PC-3 (cell line): ENCODE data around the gene PXN. TPM values are rescaled to one million over a fixed set of nuclear protein-coding genes. Genes with fewer than 3 reads are reported as not detected.

Source experiments
- ATAC-seq: fragments of 200-7000 bp; cut with Tn5 transposase; 2 replicates; pipeline ENCODE4 v1.9.1; 2020; ENCODE audit warnings: mild to moderate bottlenecking, moderate library complexity
- BruUV-seq: library from RNA; stranded (reverse); fragments of 400-500 nt; replicated peaks from 2 replicates; lab custom pipeline; 2021; lab: Mats Ljungman, UMichigan
- CTCF ChIA-PET: fragments of 300-600 bp; sonication (Branson Sonifier 250); formaldehyde crosslinking; loops from one replicate; lab custom pipeline; 2022; ENCODE audit warnings: antibody characterized with exemption; lab: Charles Lee
- POLR2A ChIA-PET: fragments of 300-600 bp; sonication (Branson Sonifier 250); formaldehyde crosslinking; loops from one replicate; lab custom pipeline; 2022; ENCODE audit warnings: antibody characterized with exemption; ENCODE audit not compliant: unreplicated experiment; lab: Charles Lee
- DNase-seq: peaks from one replicate; pipeline ENCODE4 v3.0.0-alpha.2; 2015
- H2AFZ ChIP-seq: fragments of 300-600 bp; sonication (generic); 2 replicates; pipeline ENCODE4 v1.6.0; 2016; ENCODE audit warnings: antibody characterized with exemption, low read length
- H3F3A ChIP-seq: fragments of 300-600 bp; sonication (generic); one replicate; pipeline ENCODE4 v1.6.0; 2017; ENCODE audit warnings: antibody characterized with exemption, low read length, control low read depth, mild to moderate bottlenecking; ENCODE audit not compliant: unreplicated experiment
- H3K27ac ChIP-seq: fragments of 300-600 bp; sonication (generic); 2 replicates; pipeline ENCODE4 v1.5.1; 2016; ENCODE audit warnings: mild to moderate bottlenecking, low read length
- H3K27me3 ChIP-seq: fragments of 300-600 bp; sonication (generic); 2 replicates; pipeline ENCODE4 v1.6.1; 2016; ENCODE audit warnings: low read length, mixed read lengths
- H3K36me3 ChIP-seq: fragments of 300-600 bp; sonication (generic); 2 replicates; pipeline ENCODE4 v1.6.1; 2016; ENCODE audit warnings: low read depth, mixed run types, low read length, mixed read lengths
- H3K4me1 ChIP-seq: fragments of 300-600 bp; sonication (generic); 2 replicates; pipeline ENCODE4 v1.5.1; 2016; ENCODE audit warnings: low read length; ENCODE audit not compliant: insufficient read depth
- H3K4me2 ChIP-seq: fragments of 300-600 bp; sonication (generic); 2 replicates; pipeline ENCODE4 v1.6.0; 2016; ENCODE audit warnings: low read length
- H3K4me3 ChIP-seq: fragments of 300-600 bp; sonication (generic); 2 replicates; pipeline ENCODE4 v1.5.1; 2016; ENCODE audit warnings: mild to moderate bottlenecking, low read length, mixed read lengths
- H3K79me2 ChIP-seq: fragments of 300-600 bp; sonication (generic); 2 replicates; pipeline ENCODE4 v1.6.1; 2017; ENCODE audit warnings: low read length, mixed read lengths
- H3K9ac ChIP-seq: fragments of 300-600 bp; sonication (generic); 2 replicates; pipeline ENCODE4 v1.6.0; 2016; ENCODE audit warnings: mild to moderate bottlenecking, low read length
- H3K9me2 ChIP-seq: fragments of 300-600 bp; sonication (generic); replicated peaks from 2 replicates; pipeline ENCODE4 v1.6.1; 2016; ENCODE audit warnings: mixed run types, low read length, mixed read lengths
- H3K9me3 ChIP-seq: fragments of 300-600 bp; sonication (generic); 2 replicates; pipeline ENCODE4 v1.6.1; 2016; ENCODE audit warnings: low read length, mixed read lengths
- H4K20me1 ChIP-seq: fragments of 300-600 bp; sonication (generic); 2 replicates; pipeline ENCODE4 v1.6.1; 2016; ENCODE audit warnings: low read length, mixed read lengths
- EZH2 ChIP-seq: fragments of 300-600 bp; sonication (generic); IDR thresholded peaks from one replicate; pipeline ENCODE4 v1.6.1; 2017; ENCODE audit warnings: antibody characterized with exemption, mild to moderate bottlenecking, low read length; ENCODE audit not compliant: unreplicated experiment
- EZH2phosphoT487 ChIP-seq: fragments of 300-600 bp; sonication (generic); IDR thresholded peaks from 2 replicates; pipeline ENCODE4 v1.6.1; 2018; ENCODE audit warnings: mild to moderate bottlenecking, antibody characterized with exemption, low read length, borderline replicate concordance
- intact Hi-C: fragments of 100-400 bp; cut with micrococcal nuclease; formaldehyde crosslinking; loops from 2 replicates; pipeline ENCODE4 v1.9.0; 2023
- total RNA-seq: library from RNA; depleted of rRNA; stranded (reverse); fragments of >200 nt; gene quantifications from 2 replicates; pipeline ENCODE4 v1.2.3, GENCODE V29; 2014
- TF ChIP-seq, protein P1 (sequence below): fragments of 300-600 bp; sonication (generic); conservative IDR thresholded peaks from 2 replicates; pipeline ENCODE4 v1.5.1; 2017; ENCODE audit warnings: antibody characterized with exemption, low read depth, mild to moderate bottlenecking, low read length

The PXN gene
- total RNA-seq, 1 experiment from 2014 or later: 313 TPM

- no peak for TF ChIP-seq EZH2phosphoT487
- no peak for TF ChIP-seq EZH2
- TF ChIP-seq, protein P1, sequence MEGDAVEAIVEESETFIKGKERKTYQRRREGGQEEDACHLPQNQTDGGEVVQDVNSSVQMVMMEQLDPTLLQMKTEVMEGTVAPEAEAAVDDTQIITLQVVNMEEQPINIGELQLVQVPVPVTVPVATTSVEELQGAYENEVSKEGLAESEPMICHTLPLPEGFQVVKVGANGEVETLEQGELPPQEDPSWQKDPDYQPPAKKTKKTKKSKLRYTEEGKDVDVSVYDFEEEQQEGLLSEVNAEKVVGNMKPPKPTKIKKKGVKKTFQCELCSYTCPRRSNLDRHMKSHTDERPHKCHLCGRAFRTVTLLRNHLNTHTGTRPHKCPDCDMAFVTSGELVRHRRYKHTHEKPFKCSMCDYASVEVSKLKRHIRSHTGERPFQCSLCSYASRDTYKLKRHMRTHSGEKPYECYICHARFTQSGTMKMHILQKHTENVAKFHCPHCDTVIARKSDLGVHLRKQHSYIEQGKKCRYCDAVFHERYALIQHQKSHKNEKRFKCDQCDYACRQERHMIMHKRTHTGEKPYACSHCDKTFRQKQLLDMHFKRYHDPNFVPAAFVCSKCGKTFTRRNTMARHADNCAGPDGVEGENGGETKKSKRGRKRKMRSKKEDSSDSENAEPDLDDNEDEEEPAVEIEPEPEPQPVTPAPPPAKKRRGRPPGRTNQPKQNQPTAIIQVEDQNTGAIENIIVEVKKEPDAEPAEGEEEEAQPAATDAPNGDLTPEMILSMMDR: no peak
- no peak overlapping the region for H3K4me3 ChIP-seq
- ChIA-PET CTCF (no interaction called here), POLR2A (interaction anchor here (0.6 to 0.7 kb wide), 2 partner anchors 13 to 84 kb away, joined by 3 read pairs; no protein-coding TSS in a partner anchor)
- ATAC-seq: no peak; the same call in 1 of the 2 replicates
- peaks cover 16% of the 10 kb centered on the region for H3K36me3 ChIP-seq
- no peaks in the 10 kb centered on the region for H3K9me3 ChIP-seq
- H3F3A ChIP-seq: peaks cover 6% of the 10 kb centered on the region
- H3K4me1 ChIP-seq: 0 out of 2 replicates have a peak, but pooled peaks cover 5% of the 10 kb centered on the region
- BruUV-seq: no TSS peak
- peaks cover 10% of the 10 kb centered on the region; the same call in 1 of the 2 replicates for H3K79me2 ChIP-seq
- no peaks in the 10 kb centered on the region; the same call in 1 of the 2 replicates for H4K20me1 ChIP-seq
- no peak overlapping the region for H3K9ac ChIP-seq
- intact Hi-C loops: no loop called here
- H2AFZ ChIP-seq: no peak overlapping the region
- H3K27ac ChIP-seq: no peak overlapping the region
- no peaks in the 10 kb centered on the region for H3K9me2 ChIP-seq
- no peak overlapping the region for H3K4me2 ChIP-seq
- DNase-seq: no peak
- no peaks in the 10 kb centered on the region for H3K27me3 ChIP-seq
These were observed 59.3 kb downstream of the PXN start for GRCh38 chr12:120206228-120206627.

GRCh38 chr12:120204171-120204570, 61.4 kb downstream of the PXN start:
- ATAC-seq: no peak
- POLR2A ChIA-PET: interaction anchor here (0.7 kb wide), 1 partner anchor 27 kb away, joined by 10 read pairs; no protein-coding TSS in a partner anchor
- Histone ChIP-seq H3K27ac (no peak overlapping the region), H4K20me1 (peaks cover 15% of the 10 kb centered on the region), H3F3A (peaks cover 20% of the 10 kb centered on the region), H3K9me2 (no peaks in the 10 kb centered on the region), H3K9me3 (no peaks in the 10 kb centered on the region), H3K27me3 (no peaks in the 10 kb centered on the region), H3K4me3 (no peak overlapping the region), H3K36me3 (peaks cover 15% of the 10 kb centered on the region), H3K4me2 (no peak overlapping the region), H3K9ac (no peak overlapping the region), H3K4me1 (peaks cover 11% of the 10 kb centered on the region), H3K79me2 (peaks cover 28% of the 10 kb centered on the region), H2AFZ (no peak overlapping the region)
- intact Hi-C loops: no loop called here
- CTCF ChIA-PET: no interaction called here
- no TSS peak for BruUV-seq
- TF ChIP-seq EZH2 (no peak), EZH2phosphoT487 (no peak)
- TF ChIP-seq, protein P1: no peak
- DNase-seq: no peak

DNA sequence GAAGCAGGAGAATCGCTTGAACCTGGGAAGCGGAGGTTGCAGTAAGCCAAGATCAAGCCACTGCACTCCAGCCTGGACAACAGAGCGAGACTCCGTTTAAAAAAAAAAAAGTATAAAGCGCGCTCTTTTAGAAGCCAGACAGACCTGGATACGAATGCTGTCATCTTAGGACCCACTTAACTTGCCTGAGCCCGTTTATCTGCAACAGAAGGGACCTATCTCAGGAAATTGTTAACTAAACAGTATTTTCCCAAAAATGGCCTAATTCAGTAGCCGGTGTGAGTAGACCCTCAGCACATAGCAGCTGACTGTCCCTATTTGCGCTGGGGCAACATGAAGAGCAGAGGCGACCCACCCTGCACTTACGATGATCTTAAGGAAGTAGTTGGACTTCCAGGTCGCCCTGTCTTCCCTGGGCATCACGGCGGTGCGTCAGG, 65.1 kb downstream of the PXN start:
- TF ChIP-seq EZH2 (no peak), EZH2phosphoT487 (no peak)
- TF ChIP-seq, protein P1: no peak
- intact Hi-C loops: no loop called here
- Histone ChIP-seq H3K36me3 (peaks cover 45% of the 10 kb centered on the region), H3K27me3 (no peaks in the 10 kb centered on the region), H3K4me2 (peak overlapping the region; percentile 94), H4K20me1 (peaks cover 46% of the 10 kb centered on the region), H3K79me2 (peaks cover 57% of the 10 kb centered on the region), H3K9me2 (no peaks in the 10 kb centered on the region), H3K4me3 (peak overlapping the region; percentile 76), H3K9ac (peak overlapping the region; percentile 98), H3K9me3 (no peaks in the 10 kb centered on the region), H3K27ac (peak overlapping the region; percentile 67), H3F3A (peaks cover 44% of the 10 kb centered on the region), H2AFZ (no peak overlapping the region), H3K4me1 (peaks cover 49% of the 10 kb centered on the region)
- POLR2A ChIA-PET: interaction anchor here (1.2 to 1.6 kb wide), 4 partner anchors 37 to 91 kb away, joined by 8 to 47 read pairs (median 28); partner anchors contain the start of gene RNU4-2
- ATAC-seq (no peak), DNase-seq (no peak)
- TSS peak; percentile 47 for BruUV-seq
- CTCF ChIA-PET: interaction anchor here (1.3 kb wide), 1 partner anchor 67 kb away, joined by 3 read pairs; no protein-coding TSS in a partner anchor
